ENCODE measurements around the gene DDOST.
"Not testable (repeated sequence)": the region's sequence is repeated elsewhere in the genome, so short reads cannot be mapped to it uniquely, and the experiment has no call there.

Gene DDOST

DNA sequence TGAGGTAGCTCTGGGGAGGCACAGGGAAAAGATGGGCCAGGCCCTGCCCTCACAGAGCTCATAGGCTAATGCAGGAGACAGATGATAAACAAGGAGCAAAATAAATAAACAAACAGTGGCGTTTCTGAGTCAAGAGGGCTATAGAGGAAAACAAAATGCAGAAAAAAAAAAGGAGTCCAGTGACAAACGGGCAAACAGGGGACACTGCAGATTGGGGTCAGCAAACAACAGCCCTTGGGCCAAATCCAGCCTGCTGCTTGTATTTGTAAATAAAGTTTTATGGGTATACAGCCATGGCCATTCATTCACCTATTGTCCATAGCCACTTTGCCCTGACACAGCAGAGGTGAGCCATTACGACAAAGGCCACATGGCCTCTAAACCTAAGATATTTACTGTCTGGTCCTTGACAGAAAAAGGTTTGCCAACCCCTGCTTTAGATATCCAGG, 47.0 kb downstream of the DDOST start:
- no peak overlapping the region for H3K4me3 ChIP-seq (ENCODE audit: low read depth, low read length)
- no peak for DNase-seq
- no peaks in the 10 kb centered on the region for H3K27me3 ChIP-seq (ENCODE audit: insufficient read depth, low read depth, severe bottlenecking)
- peaks cover 3% of the 10 kb centered on the region for H3K9me3 ChIP-seq (ENCODE audit: severe bottlenecking)
- no peaks in the 10 kb centered on the region for H3K36me3 ChIP-seq
- TF ChIP-seq, protein P1, sequence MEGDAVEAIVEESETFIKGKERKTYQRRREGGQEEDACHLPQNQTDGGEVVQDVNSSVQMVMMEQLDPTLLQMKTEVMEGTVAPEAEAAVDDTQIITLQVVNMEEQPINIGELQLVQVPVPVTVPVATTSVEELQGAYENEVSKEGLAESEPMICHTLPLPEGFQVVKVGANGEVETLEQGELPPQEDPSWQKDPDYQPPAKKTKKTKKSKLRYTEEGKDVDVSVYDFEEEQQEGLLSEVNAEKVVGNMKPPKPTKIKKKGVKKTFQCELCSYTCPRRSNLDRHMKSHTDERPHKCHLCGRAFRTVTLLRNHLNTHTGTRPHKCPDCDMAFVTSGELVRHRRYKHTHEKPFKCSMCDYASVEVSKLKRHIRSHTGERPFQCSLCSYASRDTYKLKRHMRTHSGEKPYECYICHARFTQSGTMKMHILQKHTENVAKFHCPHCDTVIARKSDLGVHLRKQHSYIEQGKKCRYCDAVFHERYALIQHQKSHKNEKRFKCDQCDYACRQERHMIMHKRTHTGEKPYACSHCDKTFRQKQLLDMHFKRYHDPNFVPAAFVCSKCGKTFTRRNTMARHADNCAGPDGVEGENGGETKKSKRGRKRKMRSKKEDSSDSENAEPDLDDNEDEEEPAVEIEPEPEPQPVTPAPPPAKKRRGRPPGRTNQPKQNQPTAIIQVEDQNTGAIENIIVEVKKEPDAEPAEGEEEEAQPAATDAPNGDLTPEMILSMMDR (IDR thresholded peaks at IDR 0.05; ENCODE audit: low read depth, low read length): no peak
- peak overlapping the region; percentile 14; the same call in 1 of the 2 replicates for H3K27ac ChIP-seq

DNA sequence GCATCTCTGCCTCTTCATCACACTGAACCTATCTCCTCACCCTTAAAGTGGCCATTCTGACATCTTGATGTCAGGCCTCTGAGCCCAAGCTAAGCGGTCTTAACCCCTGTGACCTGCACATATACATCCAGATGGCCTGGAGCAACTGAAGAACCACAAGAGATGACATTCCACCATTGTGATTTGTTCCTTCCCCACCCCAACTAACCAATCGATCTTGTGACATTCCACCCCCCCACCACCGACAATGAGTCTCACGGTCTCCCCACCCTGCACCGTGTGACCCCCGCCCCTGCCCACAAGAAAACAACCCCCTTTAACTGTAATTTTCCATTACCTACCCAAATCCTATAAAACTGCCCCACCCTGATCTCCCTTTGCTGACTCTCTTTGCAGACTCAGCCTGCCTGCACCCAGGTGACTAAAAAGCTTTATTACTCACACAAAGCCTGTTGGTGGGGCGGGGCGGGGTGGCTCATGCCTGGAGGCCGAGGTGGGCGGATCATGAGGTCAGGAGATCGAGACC, 48.9 kb downstream of the DDOST start:
- Histone ChIP-seq H3K27me3 (ENCODE audit: insufficient read depth, low read depth, severe bottlenecking) (no peaks in the 10 kb centered on the region), H3K36me3 (no peaks in the 10 kb centered on the region), H3K27ac (peak overlapping the region; percentile 33; the same call in 1 of the 2 replicates), H3K9me3 (ENCODE audit: severe bottlenecking) (peaks cover 3% of the 10 kb centered on the region), H3K4me3 (ENCODE audit: low read depth, low read length) (no peak overlapping the region)
- peak; percentile 46 for DNase-seq
- TF ChIP-seq, protein P1 (IDR thresholded peaks at IDR 0.05; ENCODE audit: low read depth, low read length): no peak

DNA sequence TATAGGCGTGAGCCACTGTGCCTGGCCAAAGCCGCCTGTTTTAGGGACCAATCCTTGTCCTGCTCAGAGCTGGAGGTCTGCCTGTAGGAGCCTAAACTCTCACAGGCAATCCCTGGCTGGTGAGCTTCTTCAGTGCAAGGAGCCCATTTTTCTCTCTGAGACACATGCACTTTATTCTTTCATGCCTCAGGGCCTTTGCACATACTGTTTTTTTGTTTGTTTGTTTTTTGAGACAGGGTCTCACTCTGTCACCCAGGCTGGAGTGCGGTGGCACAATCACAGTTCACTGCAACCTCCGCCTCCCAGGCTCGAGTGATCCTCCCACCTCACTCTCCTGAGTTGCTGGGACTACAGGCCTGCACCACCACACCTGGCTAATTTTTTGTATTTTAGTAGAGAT, 49.5 kb downstream of the DDOST start:
- Histone ChIP-seq H3K27ac (no peak overlapping the region), H3K9me3 (ENCODE audit: severe bottlenecking) (peaks cover 3% of the 10 kb centered on the region), H3K27me3 (ENCODE audit: insufficient read depth, low read depth, severe bottlenecking) (no peaks in the 10 kb centered on the region), H3K36me3 (no peaks in the 10 kb centered on the region), H3K4me3 (ENCODE audit: low read depth, low read length) (no peak overlapping the region)
- TF ChIP-seq, protein P1 (IDR thresholded peaks at IDR 0.05; ENCODE audit: low read depth, low read length): no peak
- no peak for DNase-seq

DNA sequence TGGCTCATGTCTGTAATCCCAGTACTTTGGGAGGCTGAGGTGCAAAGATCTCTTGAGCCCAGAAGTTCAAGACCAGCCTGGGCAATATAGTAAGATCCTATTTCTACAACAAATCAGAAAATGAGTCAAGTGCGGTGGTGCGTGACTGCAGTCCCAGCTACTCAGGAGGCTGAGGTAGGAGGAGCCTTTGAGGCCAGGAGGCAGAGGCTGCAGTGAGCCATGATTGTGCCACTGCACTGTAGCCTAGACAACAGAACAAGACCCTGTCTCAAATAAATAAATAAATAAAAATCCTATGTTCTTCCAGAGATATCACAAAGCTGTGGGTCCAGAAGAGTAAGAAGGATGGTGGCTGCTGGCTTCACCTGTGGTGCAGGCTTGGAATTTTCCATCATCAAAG, 50.2 kb downstream of the DDOST start:
- no peak for DNase-seq
- H3K27ac ChIP-seq: no peak overlapping the region
- H3K9me3 ChIP-seq (ENCODE audit: severe bottlenecking): peaks cover 3% of the 10 kb centered on the region
- H3K4me3 ChIP-seq (ENCODE audit: low read depth, low read length): no peak overlapping the region
- no peaks in the 10 kb centered on the region for H3K27me3 ChIP-seq (ENCODE audit: insufficient read depth, low read depth, severe bottlenecking)
- no peaks in the 10 kb centered on the region for H3K36me3 ChIP-seq
- TF ChIP-seq, protein P1 (IDR thresholded peaks at IDR 0.05; ENCODE audit: low read depth, low read length): no peak

DNA sequence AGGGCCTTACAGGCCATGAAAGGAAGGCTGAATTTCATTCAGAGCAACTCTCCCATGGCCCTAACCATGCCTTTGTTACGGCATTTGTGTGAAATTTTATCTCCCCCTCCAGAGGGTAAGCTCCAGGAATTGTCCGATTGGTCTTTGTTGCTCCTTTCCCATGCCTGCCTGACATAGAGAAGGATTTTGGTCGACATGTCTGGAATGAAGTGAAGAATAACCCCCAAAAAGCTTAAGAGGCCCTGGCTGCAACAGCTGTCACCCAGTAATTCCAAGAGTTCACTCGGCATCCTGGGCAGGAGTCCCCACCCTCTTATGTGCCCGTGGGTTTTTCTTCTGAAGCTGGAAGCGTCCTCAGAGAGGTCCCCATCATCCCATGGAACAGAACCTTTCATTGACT, 51.6 kb downstream of the DDOST start:
- H3K27ac ChIP-seq: peak overlapping the region; percentile 65
- DNase-seq: peak; percentile 59
- H3K27me3 ChIP-seq (ENCODE audit: insufficient read depth, low read depth, severe bottlenecking): no peaks in the 10 kb centered on the region
- H3K36me3 ChIP-seq: no peaks in the 10 kb centered on the region
- TF ChIP-seq, protein P1 (IDR thresholded peaks at IDR 0.05; ENCODE audit: low read depth, low read length): no peak
- H3K9me3 ChIP-seq (ENCODE audit: severe bottlenecking): peaks cover 3% of the 10 kb centered on the region
- H3K4me3 ChIP-seq (ENCODE audit: low read depth, low read length): peak overlapping the region; percentile 24

DNA sequence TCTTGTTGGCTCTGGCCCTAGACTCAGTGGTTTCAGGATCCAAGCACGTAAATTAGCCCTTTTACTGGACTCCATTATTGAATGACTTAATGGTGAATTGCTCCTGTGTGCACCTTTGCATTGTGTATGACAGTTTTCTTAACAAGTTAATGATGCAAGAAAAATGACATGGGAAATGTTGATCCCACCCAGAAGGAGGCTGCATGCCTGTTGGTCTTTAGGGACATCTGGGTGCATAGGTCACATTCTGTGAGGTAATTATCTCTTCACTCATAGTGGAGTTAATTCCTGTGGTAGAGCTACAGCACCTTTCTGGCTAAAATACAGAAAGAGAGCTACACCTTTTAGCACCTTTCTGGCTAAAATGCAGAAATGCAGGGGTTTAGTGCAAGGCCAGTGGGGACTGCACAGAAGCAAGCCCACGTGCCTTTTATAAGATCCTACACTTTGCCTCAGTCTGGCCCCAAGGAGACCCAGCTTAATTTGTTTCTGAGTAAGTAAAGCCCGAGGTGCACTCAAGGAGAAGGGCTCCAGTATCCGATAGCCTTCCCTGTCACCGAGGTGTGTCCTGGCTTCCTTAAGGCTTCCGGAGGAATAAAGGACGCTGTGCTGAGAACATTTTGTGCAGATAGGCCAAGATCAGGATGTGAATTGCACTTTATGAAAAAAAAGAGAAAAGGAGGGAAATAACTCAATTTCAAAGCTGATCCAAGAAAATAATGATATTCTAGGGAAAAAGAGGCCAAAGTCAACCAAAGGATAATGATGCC, 54.2 kb downstream of the DDOST start:
- not testable (repeated sequence) for DNase-seq; H3K9me3 ChIP-seq (ENCODE audit: severe bottlenecking); H3K27ac ChIP-seq; H3K36me3 ChIP-seq; H3K4me3 ChIP-seq (ENCODE audit: low read depth, low read length); H3K27me3 ChIP-seq (ENCODE audit: insufficient read depth, low read depth, severe bottlenecking)

All from WERI-Rb-1 (cell line).